Inferior parietal cortex (tissue), 1 donor: ENCODE data around the gene PTPRK.

Source experiments
- DNase-seq: peaks from one replicate; pipeline ENCODE4 v3.0.0-alpha.2; 2016; ENCODE audit errors: extremely low spot score

The PTPRK gene

GRCh38 chr6:128347123-128347522 lies 173.3 kb downstream of the PTPRK start:
- DNase-seq: no peak

- no peak for DNase-seq
These were observed 173.8 kb downstream of the PTPRK start for GRCh38 chr6:128346569-128346968.

GRCh38 chr6:128345278-128345677 lies 175.1 kb downstream of the PTPRK start:
- no peak for DNase-seq

GRCh38 chr6:128343706-128344105 lies 176.7 kb downstream of the PTPRK start:
- no peak for DNase-seq

- DNase-seq: no peak
These were observed 180.6 kb downstream of the PTPRK start for GRCh38 chr6:128339635-128340450.

GRCh38 chr6:128337619-128338018 lies 182.8 kb downstream of the PTPRK start:
- no peak for DNase-seq

GRCh38 chr6:128336436-128337095 lies 183.8 kb downstream of the PTPRK start:
- no peak for DNase-seq

- DNase-seq: no peak
These were observed 184.4 kb downstream of the PTPRK start for GRCh38 chr6:128335963-128336362.

- DNase-seq: no peak
These were observed 186.7 kb downstream of the PTPRK start for GRCh38 chr6:128333581-128334223.

GRCh38 chr6:128327890-128328289 lies 192.5 kb downstream of the PTPRK start:
- DNase-seq: no peak

- no peak for DNase-seq
These were observed 197.4 kb downstream of the PTPRK start for GRCh38 chr6:128323011-128323410.

GRCh38 chr6:128319946-128320345 lies 200.5 kb downstream of the PTPRK start:
- DNase-seq: no peak

- DNase-seq: no peak
These were observed 201.2 kb downstream of the PTPRK start for GRCh38 chr6:128319157-128319556.

GRCh38 chr6:128316258-128316929 lies 204.0 kb downstream of the PTPRK start:
- DNase-seq: no peak

- DNase-seq: no peak
These were observed 206.2 kb downstream of the PTPRK start for GRCh38 chr6:128314190-128314589.

GRCh38 chr6:128311944-128312570 lies 208.3 kb downstream of the PTPRK start:
- no peak for DNase-seq

- DNase-seq: no peak
These were observed 209.9 kb downstream of the PTPRK start for GRCh38 chr6:128310451-128310850.

GRCh38 chr6:128307671-128308070 lies 212.7 kb downstream of the PTPRK start:
- DNase-seq: no peak

- DNase-seq: no peak
These were observed 214.4 kb downstream of the PTPRK start for GRCh38 chr6:128305976-128306375.

GRCh38 chr6:128305228-128305627 lies 215.2 kb downstream of the PTPRK start:
- DNase-seq: no peak

GRCh38 chr6:128303870-128304269 lies 216.5 kb downstream of the PTPRK start:
- DNase-seq: no peak

- DNase-seq: no peak
These were observed 217.5 kb downstream of the PTPRK start for GRCh38 chr6:128302942-128303341.
